ENCODE results near the gene STK36.

STK36 gene

GRCh38 chr2:218671654-218672566, at the start of gene STK36, which contains the start of gene RNF25:
Gene STK36 (plus strand): TSS chr2:218672086. CDS start chr2:218672830, 744 bp downstream.
Gene RNF25 (minus strand): TSS chr2:218672002. CDS start chr2:218671970, 32 bp downstream.
- peak; percentile 78 to 85 for DNase-seq

GRCh38 chr2:218622606-218623365, 49.1 kb upstream of the STK36 start:
- DNase-seq: no peak

GRCh38 chr2:218623366-218623705, 48.5 kb upstream of the STK36 start:
- DNase-seq: no peak

GRCh38 chr2:218626369-218626768, 45.5 kb upstream of the STK36 start:
- DNase-seq: no peak

GRCh38 chr2:218627939-218628338, 43.9 kb upstream of the STK36 start:
- no peak for DNase-seq

- no peak for DNase-seq
These were observed 40.0 kb upstream of the STK36 start for GRCh38 chr2:218631837-218632236.

GRCh38 chr2:218635719-218636118, 36.2 kb upstream of the STK36 start:
- no peak for DNase-seq

GRCh38 chr2:218638372-218638771, 33.5 kb upstream of the STK36 start:
- no peak for DNase-seq

GRCh38 chr2:218642121-218642656, 29.7 kb upstream of the STK36 start:
- no peak for DNase-seq

GRCh38 chr2:218642786-218643185, 29.1 kb upstream of the STK36 start:
- no peak for DNase-seq

GRCh38 chr2:218643751-218644310, 28.1 kb upstream of the STK36 start:
- no peak for DNase-seq

- DNase-seq: no peak
These were observed 27.2 kb upstream of the STK36 start for GRCh38 chr2:218644721-218645120.

- no peak for DNase-seq
These were observed 26.8 kb upstream of the STK36 start for GRCh38 chr2:218645126-218645525.

- DNase-seq: peak; percentile 52 to 65
These were observed 23.6 kb upstream of the STK36 start for GRCh38 chr2:218648088-218648786.

- no peak for DNase-seq
These were observed 23.1 kb upstream of the STK36 start for GRCh38 chr2:218648787-218649100.

- DNase-seq: no peak
These were observed 16.1 kb upstream of the STK36 start for GRCh38 chr2:218655751-218656150.

- DNase-seq: peak; percentile 21 to 55
These were observed 13.1 kb upstream of the STK36 start for GRCh38 chr2:218658671-218659257.

- peak; percentile 91 to 94 for DNase-seq
These were observed 12.5 kb upstream of the STK36 start, which contains the start of the genes BCS1L and ZNF142 for GRCh38 chr2:218659258-218659987. Gene BCS1L (plus strand): TSS chr2:218659683. CDS start chr2:218660988, 1,305 bp downstream. Gene ZNF142 (minus strand): TSS chr2:218659623. CDS start chr2:218656429, 3,194 bp downstream.

GRCh38 chr2:218659988-218660358, 11.9 kb upstream of the STK36 start:
- DNase-seq: no peak

- no peak for DNase-seq
These were observed 9.5 kb upstream of the STK36 start for GRCh38 chr2:218662377-218662776.

GRCh38 chr2:218662827-218663226, 9.1 kb upstream of the STK36 start:
- no peak for DNase-seq

Measured in CD4-positive, alpha-beta T cell treated with Interferon alpha-2 for 1 hour (primary cell).